IMR-90 (cell line): ENCODE measurements around the gene PRSS33. TPM values are rescaled to one million over a fixed set of nuclear protein-coding genes. Genes with fewer than 3 reads are reported as not detected.

Experiments
- ATAC-seq: fragments of 200-7000 bp; cut with Tn5 transposase; 2 replicates; pipeline ENCODE4 v1.9.1; 2020; ENCODE audit warnings: low read depth, mild to moderate bottlenecking, moderate library complexity
- BruUV-seq: library from RNA; stranded (reverse); fragments of 400-500 nt; replicated peaks from 2 replicates; lab custom pipeline; 2021; lab: Mats Ljungman, UMichigan
- CTCF ChIA-PET: fragments of 300-600 bp; formaldehyde crosslinking; extraction: SDS; loops from one replicate; lab custom pipeline; 2021; ENCODE audit warnings: antibody characterized with exemption; lab: Yijun Ruan, JAX
- POLR2A ChIA-PET: fragments of 300-600 bp; sonication (Branson Sonifier 250); formaldehyde crosslinking; loops from one replicate; lab custom pipeline; 2022; ENCODE audit warnings: antibody characterized with exemption; ENCODE audit not compliant: unreplicated experiment; lab: Charles Lee
- DNase-seq: peaks from one replicate; pipeline ENCODE4 v3.0.0; 2013
- H2AFZ ChIP-seq: replicated peaks from 2 replicates; pipeline ENCODE3; 2013; ENCODE audit warnings: low read length, mild to moderate bottlenecking; ENCODE audit not compliant: poor library complexity
- H2AK5ac ChIP-seq: 2 replicates; pipeline ENCODE4 v1.6.1; 2013; ENCODE audit warnings: low read depth, low read length, inconsistent platforms
- H2AK9ac ChIP-seq: replicated peaks from 2 replicates; pipeline ENCODE3; 2013; ENCODE audit warnings: mild to moderate bottlenecking, low read depth, low read length, moderate library complexity; ENCODE audit not compliant: poor library complexity
- H2BK120ac ChIP-seq: 2 replicates; pipeline ENCODE4 v1.6.1; 2013; ENCODE audit warnings: low read depth, low read length, inconsistent platforms
- H2BK15ac ChIP-seq: 3 replicates; pipeline ENCODE4 v1.6.1; 2013; ENCODE audit warnings: low read depth, low read length, inconsistent platforms
- H2BK20ac ChIP-seq: 2 replicates; pipeline ENCODE4 v1.6.1; 2013; ENCODE audit warnings: low read depth, mild to moderate bottlenecking, inconsistent platforms, low read length, moderate library complexity
- H2BK5ac ChIP-seq: 2 replicates; pipeline ENCODE4 v1.6.1; 2013; ENCODE audit warnings: mild to moderate bottlenecking, low read depth, low read length, inconsistent platforms; ENCODE audit not compliant: poor library complexity, severe bottlenecking
- H3K14ac ChIP-seq: replicated peaks from 2 replicates; pipeline ENCODE4 v1.6.1; 2013; ENCODE audit warnings: low read depth, low read length, inconsistent platforms
- H3K18ac ChIP-seq: 2 replicates; pipeline ENCODE4 v1.6.1; 2013; ENCODE audit warnings: low read depth, low read length, control low read depth
- H3K23ac ChIP-seq: 2 replicates; pipeline ENCODE4 v1.6.1; 2013; ENCODE audit warnings: low read depth, low read length, inconsistent platforms
- H3K27ac ChIP-seq: 2 replicates; pipeline ENCODE4 v1.5.1; 2013; ENCODE audit warnings: mild to moderate bottlenecking, control low read depth, low read length; ENCODE audit not compliant: insufficient read depth
- H3K27me3 ChIP-seq: 2 replicates; pipeline ENCODE4 v1.6.1; 2013; ENCODE audit warnings: low read length; ENCODE audit not compliant: control insufficient read depth, insufficient read depth
- H3K36me3 ChIP-seq: 2 replicates; pipeline ENCODE4 v1.6.1; 2013; ENCODE audit warnings: low read length, mixed read lengths; ENCODE audit not compliant: control insufficient read depth, insufficient read depth
- H3K4ac ChIP-seq: 2 replicates; pipeline ENCODE4 v1.6.1; 2013; ENCODE audit warnings: low read depth, low read length, inconsistent platforms
- H3K4me1 ChIP-seq: 2 replicates; pipeline ENCODE4 v1.6.1; 2013; ENCODE audit warnings: low read length, mixed read lengths; ENCODE audit not compliant: control insufficient read depth, insufficient read depth
- H3K4me2 ChIP-seq: 2 replicates; pipeline ENCODE4 v1.6.1; 2013; ENCODE audit warnings: low read depth, mild to moderate bottlenecking, control low read depth, low read length, moderate library complexity
- H3K4me3 ChIP-seq: 2 replicates; pipeline ENCODE4 v1.5.1; 2013; ENCODE audit warnings: low read depth, mild to moderate bottlenecking, control low read depth, low read length, moderate library complexity; ENCODE audit not compliant: insufficient read depth
- H3K56ac ChIP-seq: 2 replicates; pipeline ENCODE4 v1.6.1; 2013; ENCODE audit warnings: low read length, inconsistent platforms; ENCODE audit not compliant: insufficient read depth; ENCODE audit errors: extremely low read depth
- H3K79me1 ChIP-seq, 2 experiments: 2 replicates each; pipeline ENCODE4 v1.6.1; 2013; ENCODE audit warnings: low read length in 2 of 2, inconsistent platforms in 1 of 2, low read depth in 1 of 2
- H3K9ac ChIP-seq: 2 replicates; pipeline ENCODE4 v1.6.1; 2013; ENCODE audit warnings: low read depth, low read length, control low read depth
- H3K9me1 ChIP-seq: 2 replicates; pipeline ENCODE4 v1.6.1; 2013; ENCODE audit warnings: low read length, inconsistent platforms; ENCODE audit not compliant: insufficient read depth
- H3K9me3 ChIP-seq: 2 replicates; pipeline ENCODE4 v1.6.1; 2013; ENCODE audit warnings: low read length; ENCODE audit not compliant: control insufficient read depth, insufficient read depth
- H4K20me1 ChIP-seq: 2 replicates; pipeline ENCODE4 v1.6.1; 2013; ENCODE audit warnings: low read length, inconsistent platforms; ENCODE audit not compliant: insufficient read depth
- H4K5ac ChIP-seq: 2 replicates; pipeline ENCODE4 v1.6.1; 2013; ENCODE audit warnings: mild to moderate bottlenecking, low read depth, low read length, control low read depth
- H4K8ac ChIP-seq, 2 experiments: 2 replicates each; pipeline ENCODE4 v1.6.1; 2013; ENCODE audit warnings: low read depth in 2 of 2, low read length in 2 of 2, control low read depth in 1 of 2, inconsistent platforms in 1 of 2
- H4K91ac ChIP-seq: 2 replicates; pipeline ENCODE4 v1.6.1; 2013; ENCODE audit warnings: low read depth, low read length, inconsistent platforms; ENCODE audit not compliant: insufficient read depth
- BHLHE40 ChIP-seq: fragments of 150-350 bp; IDR thresholded peaks from 2 replicates; pipeline ENCODE4 v1.6.1; 2016; ENCODE audit warnings: mild to moderate bottlenecking, low read depth, low read length
- CEBPB ChIP-seq: IDR thresholded peaks from 2 replicates; pipeline ENCODE4 v1.6.1; 2012; ENCODE audit warnings: low read depth, low read length, improper control_type of control experiment
- CHD1 ChIP-seq: IDR thresholded peaks from 2 replicates; pipeline ENCODE4 v1.6.1; 2012; ENCODE audit warnings: low read depth, low read length, improper control_type of control experiment
- CTCF ChIP-seq: conservative IDR thresholded peaks from 2 replicates; pipeline ENCODE4 v1.5.1; 2012; ENCODE audit warnings: mild to moderate bottlenecking, low read depth, low read length, improper control_type of control experiment
- ELK1 ChIP-seq: fragments of 150-350 bp; IDR thresholded peaks from 2 replicates; pipeline ENCODE4 v1.6.1; 2016; ENCODE audit warnings: low read depth, mild to moderate bottlenecking, low read length, moderate library complexity, borderline replicate concordance
- FOS ChIP-seq: fragments of 150-350 bp; IDR thresholded peaks from 2 replicates; pipeline ENCODE4 v1.6.1; 2016; ENCODE audit warnings: low read depth, low read length
- MAFK ChIP-seq: IDR thresholded peaks from 2 replicates; pipeline ENCODE4 v1.6.1; 2012; ENCODE audit warnings: low read depth, low read length, improper control_type of control experiment
- MAZ ChIP-seq: IDR thresholded peaks from 2 replicates; pipeline ENCODE4 v1.6.1; 2012; ENCODE audit warnings: low read depth, mild to moderate bottlenecking, low read length, improper control_type of control experiment, moderate library complexity, borderline replicate concordance
- MXI1 ChIP-seq: IDR thresholded peaks from 2 replicates; pipeline ENCODE4 v1.6.1; 2012; ENCODE audit warnings: low read depth, mild to moderate bottlenecking, low read length, moderate library complexity, borderline replicate concordance
- NFE2L2 ChIP-seq: fragments of 150-350 bp; IDR thresholded peaks from 2 replicates; pipeline ENCODE4 v1.6.1; 2016; ENCODE audit warnings: low read depth, mild to moderate bottlenecking, low read length
- POLR2A ChIP-seq: IDR thresholded peaks from 2 replicates; pipeline ENCODE4 v1.6.1; 2012; ENCODE audit warnings: mild to moderate bottlenecking, low read depth, low read length
- RAD21 ChIP-seq: IDR thresholded peaks from 2 replicates; pipeline ENCODE4 v1.6.1; 2012; ENCODE audit warnings: low read length, improper control_type of control experiment
- RCOR1 ChIP-seq: IDR thresholded peaks from 2 replicates; pipeline ENCODE4 v1.6.1; 2012; ENCODE audit warnings: mild to moderate bottlenecking, low read length, improper control_type of control experiment; ENCODE audit not compliant: insufficient replicate concordance
- RFX5 ChIP-seq: IDR thresholded peaks from 2 replicates; pipeline ENCODE4 v1.8.0; 2012; ENCODE audit warnings: low read depth, mild to moderate bottlenecking, low read length, moderate library complexity
- SMC3 ChIP-seq: fragments of 150-350 bp; IDR thresholded peaks from 2 replicates; pipeline ENCODE4 v1.6.1; 2016; ENCODE audit warnings: low read depth, mild to moderate bottlenecking, antibody characterized with exemption, low read length, moderate library complexity
- USF2 ChIP-seq: fragments of 150-350 bp; IDR thresholded peaks from 2 replicates; pipeline ENCODE4 v1.6.1; 2017; ENCODE audit warnings: mild to moderate bottlenecking, antibody characterized with exemption, low read length, low read depth
- WGBS, 2 experiments: methylation state at CpG; one replicate each; pipeline versions ENCODE4 v1.1.5 to v1.1.7; 2013; ENCODE audit warnings: missing lambda C conversion rate in 2 of 2; ENCODE audit not compliant: insufficient read length in 1 of 2; ENCODE audit errors: extremely low coverage in 2 of 2; 5-methylcytosine and 5-hydroxymethylcytosine counted together
- dilution Hi-C: fragments of 300-500 bp; cut with HindIII; formaldehyde crosslinking; loops from one replicate; pipeline ENCODE4 v1.14.3; 2018; ENCODE audit warnings: low sequenced_read_pairs; ENCODE audit not compliant: unreplicated experiment
- in situ Hi-C: fragments of 300-500 bp; cut with MboI; formaldehyde crosslinking; loops from 3 replicates; pipeline ENCODE4 v1.14.3; 2019; ENCODE audit warnings: low sequenced_read_pairs, inconsistent platforms, mixed read lengths
- intact Hi-C: fragments of 100-400 bp; cut with micrococcal nuclease; formaldehyde crosslinking; loops from 2 replicates; pipeline ENCODE4 v1.10.0; 2022
- polyA plus RNA-seq, 3 experiments: library from polyadenylated mRNA; depleted of rRNA; stranded (reverse); fragments of >200 nt; gene quantifications; 2 replicates each; pipeline ENCODE4 v1.2.3, GENCODE V29; 2012; ENCODE audit warnings: low replicate concordance in 1 of 3
- total RNA-seq: library from RNA; depleted of rRNA; stranded (reverse); fragments of >200 nt; gene quantifications from 2 replicates; pipeline ENCODE4 v1.2.3, GENCODE V29; 2012

The PRSS33 gene
- total and polyA plus RNA-seq, 2 of the 4 experiments (the other 2 are of a cell fraction) = not detected

GRCh38 chr16:2792940-2793339 lies 5.6 kb upstream of the PRSS33 start:
- dilution Hi-C loops = no loop called here

More at GRCh38 chr16:2792940-2793339, 5.6 kb upstream of the PRSS33 start:
- ATAC-seq (no peak), DNase-seq (no peak)
- Histone ChIP-seq H2BK20ac (no peak overlapping the region), H3K4me1 (no peaks in the 10 kb centered on the region), H2BK120ac (no peak overlapping the region), H3K14ac (no peak overlapping the region), H2BK5ac (no peak overlapping the region), H3K4me2 (no peak overlapping the region), H3K27me3 (peaks cover 41% of the 10 kb centered on the region), H2AK9ac (no peak overlapping the region), H4K91ac (no peak overlapping the region), H3K36me3 (no peaks in the 10 kb centered on the region), H3K4me3 (no peak overlapping the region), H4K8ac (no peak overlapping the region), H3K79me1 (no peaks in the 10 kb centered on the region), H3K18ac (no peak overlapping the region), H3K27ac (no peak overlapping the region), H3K4ac (no peak overlapping the region), H3K9me1 (no peaks in the 10 kb centered on the region), H3K56ac (no peak overlapping the region), H3K9me3 (no peaks in the 10 kb centered on the region), H2AK5ac (no peak overlapping the region), H4K20me1 (no peaks in the 10 kb centered on the region), H3K23ac (no peak overlapping the region), H3K9ac (no peak overlapping the region), H2BK15ac (no peak overlapping the region), H4K5ac (no peak overlapping the region), H2AFZ (no peak overlapping the region)
- intact Hi-C loops = loop anchor here (5.0 kb wide), 1 partner anchor 44 kb away; no protein-coding TSS in a partner anchor
- TF ChIP-seq USF2 (no peak), BHLHE40 (no peak), NFE2L2 (no peak), CTCF (no peak), MAZ (no peak), CEBPB (no peak), CHD1 (no peak), RCOR1 (no peak), MXI1 (no peak), MAFK (no peak), SMC3 (no peak), RFX5 (no peak), RAD21 (no peak), FOS (no peak), ELK1 (no peak), POLR2A (no peak)
- no TSS peak for BruUV-seq
- CTCF ChIA-PET = no interaction called here
- WGBS, 2 experiments = no CpG with 5 or more reads among the region's 10 CpGs
- POLR2A ChIA-PET = no interaction called here
- in situ Hi-C loops = no loop called here
